ENCODE results near the gene MCC.

The MCC gene

GRCh38 chr5:113166261-113166660 lies 322.0 kb downstream of the MCC start:
- DNase-seq = no peak

GRCh38 chr5:113164021-113164420 lies 324.2 kb downstream of the MCC start:
- no peak for DNase-seq

GRCh38 chr5:113163328-113163727 lies 324.9 kb downstream of the MCC start:
- DNase-seq = no peak

GRCh38 chr5:113162770-113163169 lies 325.5 kb downstream of the MCC start:
- no peak for DNase-seq

- no peak for DNase-seq
Observed at GRCh38 chr5:113162208-113162607, 326.0 kb downstream of the MCC start.

GRCh38 chr5:113161806-113162205 lies 326.4 kb downstream of the MCC start:
- no peak for DNase-seq

- DNase-seq = no peak
Observed at GRCh38 chr5:113157886-113158285, 330.4 kb downstream of the MCC start.

- no peak for DNase-seq
Observed at GRCh38 chr5:113156271-113156877, 331.9 kb downstream of the MCC start.

- no peak for DNase-seq
Observed at GRCh38 chr5:113153512-113154097, 334.6 kb downstream of the MCC start.

- DNase-seq = no peak
Observed at GRCh38 chr5:113152380-113152740, 335.9 kb downstream of the MCC start.

- no peak for DNase-seq
Observed at GRCh38 chr5:113151641-113152379, 336.4 kb downstream of the MCC start.

- DNase-seq = no peak
Observed at GRCh38 chr5:113150821-113151220, 337.4 kb downstream of the MCC start.

GRCh38 chr5:113150221-113150620 lies 338.0 kb downstream of the MCC start:
- DNase-seq = no peak

- no peak for DNase-seq
Observed at GRCh38 chr5:113147537-113147936, 340.7 kb downstream of the MCC start.

- DNase-seq = no peak
Observed at GRCh38 chr5:113147101-113147508, 341.1 kb downstream of the MCC start.

- DNase-seq = no peak
Observed at GRCh38 chr5:113145757-113146387, 342.4 kb downstream of the MCC start.

GRCh38 chr5:113142186-113142585 lies 346.1 kb downstream of the MCC start:
- DNase-seq = no peak

- no peak for DNase-seq
Observed at GRCh38 chr5:113140837-113141671, 347.2 kb downstream of the MCC start.

- no peak for DNase-seq
Observed at GRCh38 chr5:113133211-113133975, 354.9 kb downstream of the MCC start.

- no peak for DNase-seq
Observed at GRCh38 chr5:113132564-113132963, 355.7 kb downstream of the MCC start.

- DNase-seq = no peak
Observed at GRCh38 chr5:113128641-113129330, 359.5 kb downstream of the MCC start.

GRCh38 chr5:113128082-113128481 lies 360.2 kb downstream of the MCC start:
- DNase-seq = no peak

All from CD4-positive, alpha-beta T cell treated with Interferon alpha-2 for 1 hour (primary cell).